ENCODE data around the gene DDX52.

Gene DDX52

DNA sequence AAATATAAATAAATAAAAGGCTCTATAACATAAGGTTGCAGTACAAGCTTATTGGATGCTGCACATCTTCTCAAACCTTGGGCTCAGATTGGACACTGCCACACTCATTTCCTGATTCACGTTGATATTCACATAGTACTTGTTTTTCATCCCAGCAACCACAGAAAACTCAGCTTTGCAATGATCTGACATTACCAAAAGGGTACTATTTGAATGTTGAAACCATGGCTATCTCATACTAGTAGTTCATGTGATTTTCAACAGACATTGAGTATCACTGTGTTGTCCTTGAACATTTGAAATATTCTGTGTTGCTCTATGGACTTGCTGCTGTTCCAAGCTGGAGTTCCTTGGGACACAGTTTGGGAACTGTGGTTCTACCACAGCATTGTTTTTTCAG, 14.0 kb upstream of the DDX52 start:
- TF ChIP-seq, protein P1, sequence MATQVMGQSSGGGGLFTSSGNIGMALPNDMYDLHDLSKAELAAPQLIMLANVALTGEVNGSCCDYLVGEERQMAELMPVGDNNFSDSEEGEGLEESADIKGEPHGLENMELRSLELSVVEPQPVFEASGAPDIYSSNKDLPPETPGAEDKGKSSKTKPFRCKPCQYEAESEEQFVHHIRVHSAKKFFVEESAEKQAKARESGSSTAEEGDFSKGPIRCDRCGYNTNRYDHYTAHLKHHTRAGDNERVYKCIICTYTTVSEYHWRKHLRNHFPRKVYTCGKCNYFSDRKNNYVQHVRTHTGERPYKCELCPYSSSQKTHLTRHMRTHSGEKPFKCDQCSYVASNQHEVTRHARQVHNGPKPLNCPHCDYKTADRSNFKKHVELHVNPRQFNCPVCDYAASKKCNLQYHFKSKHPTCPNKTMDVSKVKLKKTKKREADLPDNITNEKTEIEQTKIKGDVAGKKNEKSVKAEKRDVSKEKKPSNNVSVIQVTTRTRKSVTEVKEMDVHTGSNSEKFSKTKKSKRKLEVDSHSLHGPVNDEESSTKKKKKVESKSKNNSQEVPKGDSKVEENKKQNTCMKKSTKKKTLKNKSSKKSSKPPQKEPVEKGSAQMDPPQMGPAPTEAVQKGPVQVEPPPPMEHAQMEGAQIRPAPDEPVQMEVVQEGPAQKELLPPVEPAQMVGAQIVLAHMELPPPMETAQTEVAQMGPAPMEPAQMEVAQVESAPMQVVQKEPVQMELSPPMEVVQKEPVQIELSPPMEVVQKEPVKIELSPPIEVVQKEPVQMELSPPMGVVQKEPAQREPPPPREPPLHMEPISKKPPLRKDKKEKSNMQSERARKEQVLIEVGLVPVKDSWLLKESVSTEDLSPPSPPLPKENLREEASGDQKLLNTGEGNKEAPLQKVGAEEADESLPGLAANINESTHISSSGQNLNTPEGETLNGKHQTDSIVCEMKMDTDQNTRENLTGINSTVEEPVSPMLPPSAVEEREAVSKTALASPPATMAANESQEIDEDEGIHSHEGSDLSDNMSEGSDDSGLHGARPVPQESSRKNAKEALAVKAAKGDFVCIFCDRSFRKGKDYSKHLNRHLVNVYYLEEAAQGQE (IDR thresholded peaks at IDR 0.05; ENCODE audit: low read depth) = no peak
- TF ChIP-seq TAF1 (IDR thresholded peaks at IDR 0.05; ENCODE audit: low read depth) = no peak
- TF ChIP-seq, protein P2, sequence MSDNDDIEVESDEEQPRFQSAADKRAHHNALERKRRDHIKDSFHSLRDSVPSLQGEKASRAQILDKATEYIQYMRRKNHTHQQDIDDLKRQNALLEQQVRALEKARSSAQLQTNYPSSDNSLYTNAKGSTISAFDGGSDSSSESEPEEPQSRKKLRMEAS (IDR thresholded peaks at IDR 0.05) = no peak
- TF ChIP-seq FOXM1 (IDR thresholded peaks at IDR 0.05; ENCODE audit: borderline replicate concordance, low read depth) = no peak
- no peak for TF ChIP-seq EGR1 (IDR thresholded peaks at IDR 0.05)
- TF ChIP-seq CEBPB (IDR thresholded peaks at IDR 0.05) = no peak
- no peak for TF ChIP-seq RAD21 (IDR thresholded peaks at IDR 0.05; ENCODE audit: low read depth)
- no peak for TF ChIP-seq TEAD4 (IDR thresholded peaks at IDR 0.05)
- TF ChIP-seq, protein P3, sequence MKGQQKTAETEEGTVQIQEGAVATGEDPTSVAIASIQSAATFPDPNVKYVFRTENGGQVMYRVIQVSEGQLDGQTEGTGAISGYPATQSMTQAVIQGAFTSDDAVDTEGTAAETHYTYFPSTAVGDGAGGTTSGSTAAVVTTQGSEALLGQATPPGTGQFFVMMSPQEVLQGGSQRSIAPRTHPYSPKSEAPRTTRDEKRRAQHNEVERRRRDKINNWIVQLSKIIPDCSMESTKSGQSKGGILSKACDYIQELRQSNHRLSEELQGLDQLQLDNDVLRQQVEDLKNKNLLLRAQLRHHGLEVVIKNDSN (IDR thresholded peaks at IDR 0.05) = no peak
- no peak for TF ChIP-seq YY1 (IDR thresholded peaks at IDR 0.05; ENCODE audit: low read depth)
- no peak for TF ChIP-seq NFIC (IDR thresholded peaks at IDR 0.05)
- TF ChIP-seq EP300 (IDR thresholded peaks at IDR 0.05; ENCODE audit: borderline replicate concordance) = no peak
- TF ChIP-seq TCF12 (IDR thresholded peaks at IDR 0.05; ENCODE audit: low read depth) = no peak
- TF ChIP-seq ZBTB7A (IDR thresholded peaks at IDR 0.05; ENCODE audit: low read depth) = no peak
- no peak for TF ChIP-seq CREB1 (IDR thresholded peaks at IDR 0.05; ENCODE audit: low read depth)

DNA sequence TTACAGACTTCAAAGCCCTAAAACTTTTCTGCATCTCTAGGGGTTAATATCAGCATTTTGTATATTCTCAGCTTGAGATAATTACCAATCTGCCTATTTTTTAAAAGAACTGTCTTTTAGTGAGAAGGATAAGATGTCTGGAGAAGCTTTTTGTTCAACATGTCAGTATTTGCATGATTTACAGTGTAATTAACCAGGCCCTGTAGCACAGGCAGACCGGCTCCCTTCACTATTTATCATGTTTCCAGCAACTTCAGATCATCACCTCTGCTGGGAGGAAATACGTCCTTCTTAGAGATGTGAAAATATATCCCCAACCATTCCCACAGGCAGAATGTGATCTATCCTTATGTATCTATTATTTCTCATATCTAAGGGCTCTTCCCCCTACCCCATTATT, 8.6 kb upstream of the DDX52 start:
- TF ChIP-seq TAF1 (IDR thresholded peaks at IDR 0.05; ENCODE audit: low read depth) = no peak
- no peak for TF ChIP-seq CEBPB (IDR thresholded peaks at IDR 0.05)
- no peak for TF ChIP-seq TEAD4 (IDR thresholded peaks at IDR 0.05)
- no peak for TF ChIP-seq NFIC (IDR thresholded peaks at IDR 0.05)
- TF ChIP-seq RAD21 (IDR thresholded peaks at IDR 0.05; ENCODE audit: low read depth) = no peak
- TF ChIP-seq TCF12 (IDR thresholded peaks at IDR 0.05; ENCODE audit: low read depth) = no peak

DNA sequence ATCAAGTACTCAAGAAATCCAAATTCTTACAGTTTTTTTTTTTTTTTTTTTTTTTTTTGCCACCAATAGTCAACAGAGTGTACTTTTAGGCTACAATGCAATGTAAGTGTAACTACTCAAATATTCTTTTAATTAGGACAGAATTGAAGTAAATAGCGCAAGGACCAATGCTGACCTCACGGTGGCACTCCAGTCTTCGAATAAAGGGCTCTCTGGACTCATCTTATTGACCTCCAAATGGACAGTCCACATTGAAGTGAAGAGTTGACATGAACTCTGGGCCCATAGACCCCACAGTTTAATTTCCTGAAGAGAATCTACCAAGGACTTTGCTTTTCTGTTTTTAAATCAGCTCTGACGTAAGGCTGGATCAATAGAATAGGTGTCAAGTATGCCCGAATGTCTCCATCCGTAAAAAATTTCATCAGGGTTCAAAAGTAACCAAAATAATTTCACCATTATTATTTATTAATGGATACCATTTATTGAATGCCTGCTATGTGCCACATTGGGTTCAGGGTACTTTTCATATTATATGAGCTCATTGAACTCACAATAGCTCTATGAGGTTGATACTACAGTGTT, 7.3 kb upstream of the DDX52 start:
- TF ChIP-seq NFIC (IDR thresholded peaks at IDR 0.05) (no peak), RAD21 (IDR thresholded peaks at IDR 0.05; ENCODE audit: low read depth) (peak; percentile 75)

DNA sequence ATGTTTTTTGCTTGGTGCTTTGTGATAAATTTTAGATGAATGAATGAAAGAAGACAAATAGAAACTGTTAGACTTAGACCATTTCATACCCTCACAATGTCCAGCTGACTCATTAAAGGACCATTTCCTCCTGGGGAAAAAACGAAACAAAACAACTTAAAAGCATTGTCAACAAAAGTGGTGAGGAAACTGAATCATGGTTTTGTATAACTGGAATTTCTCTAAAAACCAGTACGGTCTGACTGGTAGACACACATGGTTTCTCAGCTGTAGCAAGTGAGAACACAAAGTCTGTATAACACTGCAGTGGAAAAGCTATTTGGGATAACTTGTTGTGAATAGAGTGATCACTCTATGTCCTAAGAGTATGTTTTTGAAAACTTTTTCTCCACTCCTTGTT, 5.3 kb upstream of the DDX52 start:
- TF ChIP-seq, protein P2 (IDR thresholded peaks at IDR 0.05) = no peak
- TF ChIP-seq RAD21 (IDR thresholded peaks at IDR 0.05; ENCODE audit: low read depth) = no peak
- no peak for TF ChIP-seq CREB1 (IDR thresholded peaks at IDR 0.05; ENCODE audit: low read depth)
- no peak for TF ChIP-seq ZBTB7A (IDR thresholded peaks at IDR 0.05; ENCODE audit: low read depth)

DNA sequence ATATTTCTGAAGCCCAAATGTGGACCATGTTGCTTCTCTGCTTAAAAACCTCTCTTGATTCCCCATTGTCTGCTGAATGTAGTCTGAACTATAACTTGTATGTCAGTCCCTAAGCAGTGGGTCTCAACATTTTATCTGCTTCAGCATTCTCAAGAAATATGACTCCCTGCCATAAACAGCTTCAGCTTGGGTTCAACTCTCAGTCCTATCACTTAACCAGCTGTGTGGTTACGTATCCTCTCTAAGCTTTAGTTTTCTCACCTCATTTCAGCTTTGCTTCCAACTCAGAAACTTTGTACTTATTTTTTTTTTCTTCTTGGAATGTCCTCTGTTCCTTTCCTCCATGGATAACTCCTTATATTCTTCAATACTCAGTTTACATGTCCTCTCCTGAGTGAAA, 4.6 kb upstream of the DDX52 start:
- TF ChIP-seq CEBPB (IDR thresholded peaks at IDR 0.05) (no peak), YY1 (IDR thresholded peaks at IDR 0.05; ENCODE audit: low read depth) (no peak), ZBTB7A (IDR thresholded peaks at IDR 0.05; ENCODE audit: low read depth) (no peak), FOXM1 (IDR thresholded peaks at IDR 0.05; ENCODE audit: borderline replicate concordance, low read depth) (no peak), RAD21 (IDR thresholded peaks at IDR 0.05; ENCODE audit: low read depth) (no peak), TAF1 (IDR thresholded peaks at IDR 0.05; ENCODE audit: low read depth) (no peak), EP300 (IDR thresholded peaks at IDR 0.05; ENCODE audit: borderline replicate concordance) (no peak), CREB1 (IDR thresholded peaks at IDR 0.05; ENCODE audit: low read depth) (no peak), EGR1 (IDR thresholded peaks at IDR 0.05) (no peak), TCF12 (IDR thresholded peaks at IDR 0.05; ENCODE audit: low read depth) (no peak)
- TF ChIP-seq, protein P1 (IDR thresholded peaks at IDR 0.05; ENCODE audit: low read depth) = no peak
- TF ChIP-seq, protein P2 (IDR thresholded peaks at IDR 0.05) = no peak

DNA sequence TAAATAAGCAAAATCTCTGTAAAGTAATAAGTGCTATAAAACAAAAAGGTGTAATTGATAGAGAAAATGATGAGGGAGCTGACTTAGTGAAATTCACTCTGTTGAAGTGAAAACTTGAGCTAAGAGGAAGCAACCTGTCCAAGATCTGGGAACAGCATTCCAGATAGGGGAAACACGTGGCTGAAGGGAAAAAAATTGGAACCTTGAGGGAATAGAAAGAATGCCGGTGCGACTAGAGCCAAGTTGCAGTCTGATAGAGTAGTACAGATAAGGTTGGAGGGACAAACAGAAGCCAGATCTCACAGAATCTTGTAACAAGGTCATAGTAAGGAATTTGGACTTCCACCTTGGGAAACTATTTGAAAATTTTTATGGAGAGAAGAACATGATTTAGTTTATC, 623 bp upstream of the DDX52 start:
- no peak for TF ChIP-seq CEBPB (IDR thresholded peaks at IDR 0.05)
- no peak for TF ChIP-seq NFIC (IDR thresholded peaks at IDR 0.05)
- TF ChIP-seq TAF1 (IDR thresholded peaks at IDR 0.05; ENCODE audit: low read depth) = no peak
- no peak for TF ChIP-seq YY1 (IDR thresholded peaks at IDR 0.05; ENCODE audit: low read depth)
- no peak for TF ChIP-seq ZBTB7A (IDR thresholded peaks at IDR 0.05; ENCODE audit: low read depth)
- TF ChIP-seq EGR1 (IDR thresholded peaks at IDR 0.05) = no peak
- TF ChIP-seq, protein P2 (IDR thresholded peaks at IDR 0.05) = peak; percentile 59
- TF ChIP-seq RAD21 (IDR thresholded peaks at IDR 0.05; ENCODE audit: low read depth) = no peak

Data from Ishikawa (cell line).